Breast epithelium (tissue), 4 donors: Measurements from ENCODE around the gene CEP250. TPM values are rescaled to one million over a fixed set of nuclear protein-coding genes. Genes with fewer than 3 reads are reported as not detected.

Experiments
- DNase-seq, 2 donors: peaks; one replicate each; pipeline ENCODE4 v3.0.0-alpha.2; 2019; ENCODE audit warnings: low spot score in 2 of 2
- H3K27ac ChIP-seq, 2 donors: fragments of 200-600 bp; sonication (generic) in 1 of 2; one replicate each; pipeline ENCODE4 v1.5.1; 2016 to 2019; ENCODE audit warnings: mild to moderate bottlenecking in 1 of 2
- H3K27me3 ChIP-seq, 2 donors: fragments of 200-600 bp; sonication (generic) in 1 of 2; one replicate each; pipeline versions ENCODE4 v1.5.1 to v1.6.0; 2017 to 2019; ENCODE audit warnings: control low read depth in 1 of 2, mild to moderate bottlenecking in 1 of 2
- H3K36me3 ChIP-seq: fragments of 200-600 bp; one replicate; pipeline ENCODE4 v1.5.1; 2019
- H3K4me1 ChIP-seq, 2 donors: fragments of 200-600 bp; sonication (generic); one replicate each; pipeline ENCODE4 v1.5.1; 2016 to 2019; ENCODE audit warnings: control low read depth in 1 of 2
- H3K4me3 ChIP-seq, 3 donors: fragments of 200-600 bp; sonication (generic); 1 replicate in 2 of 3; 2 replicates in 1 of 3; pipeline ENCODE4 v1.5.1; 2016 to 2019; ENCODE audit warnings: mild to moderate bottlenecking in 3 of 3, moderate library complexity in 2 of 3
- H3K9me3 ChIP-seq, 2 donors: fragments of 200-600 bp; sonication (generic) in 1 of 2; one replicate each; pipeline ENCODE4 v1.5.1; 2016 to 2019; ENCODE audit warnings: control low read depth in 1 of 2
- CTCF ChIP-seq, 3 donors: fragments of 450-650 bp; IDR thresholded peaks; one replicate each; pipeline ENCODE4 v1.5.1; 2016 to 2017; ENCODE audit warnings: antibody characterized with exemption in 3 of 3, mild to moderate bottlenecking in 3 of 3, moderate library complexity in 3 of 3
- POLR2A ChIP-seq: fragments of 450-650 bp; IDR thresholded peaks from one replicate; pipeline ENCODE4 v1.6.1; 2016; ENCODE audit warnings: antibody characterized with exemption, mild to moderate bottlenecking, moderate library complexity
- POLR2AphosphoS5 ChIP-seq, 3 donors: sonication (generic); formaldehyde crosslinking; IDR thresholded peaks; one replicate each; pipeline ENCODE4 v1.6.1; 2017; ENCODE audit warnings: antibody characterized with exemption in 3 of 3
- intact Hi-C: fragments of 100-400 bp; cut with DNase I; formaldehyde crosslinking; loops from one replicate; pipeline ENCODE4 v1.15.1; 2023; ENCODE audit warnings: low total_unique reads
- total RNA-seq, 3 donors: library from RNA; depleted of rRNA; stranded (reverse); fragments of >200 nt; gene quantifications; one replicate each; pipeline ENCODE4 v1.1.0, GENCODE V29; 2016

Gene CEP250
- total RNA-seq, 3 donors from 2014 or later = 22.2 to 28.5 (median 23.3) TPM

DNA sequence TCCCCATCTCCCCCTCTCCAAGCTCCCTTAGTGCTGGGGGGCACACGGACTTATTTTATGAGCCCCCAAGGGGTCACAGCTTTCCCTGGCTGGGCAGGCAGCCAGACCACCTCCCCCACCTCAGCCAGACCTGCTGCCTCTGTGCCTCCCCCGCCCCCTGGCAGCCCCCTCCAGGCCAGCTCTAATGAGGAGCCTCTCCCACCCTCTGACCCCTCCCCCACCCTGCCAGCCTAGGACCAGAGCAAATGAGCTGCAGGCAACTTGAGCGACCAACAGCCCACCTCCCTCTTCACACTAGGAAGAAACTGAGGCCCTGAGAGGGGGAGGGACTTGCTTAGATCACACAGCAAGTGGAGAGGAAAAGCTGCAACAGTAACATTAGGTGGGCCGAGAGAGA, 19.2 kb upstream of the CEP250 start:
- Histone ChIP-seq H3K27ac (no peak overlapping the region), H3K4me1 (no peaks in the 10 kb centered on the region), H3K9me3 (no peaks in the 10 kb centered on the region), H3K36me3 (no peaks in the 10 kb centered on the region), H3K4me3 (no peak overlapping the region), H3K27me3 (no peaks in the 10 kb centered on the region)
- intact Hi-C loops = loop anchor here (5.0 kb wide), 1 partner anchor 129 kb away; no protein-coding TSS in a partner anchor
- no peak for DNase-seq
- TF ChIP-seq POLR2A (no peak), CTCF (IDR thresholded peaks at IDR 0.05) (no peak), POLR2AphosphoS5 (IDR thresholded peaks at IDR 0.05) (no peak)

DNA sequence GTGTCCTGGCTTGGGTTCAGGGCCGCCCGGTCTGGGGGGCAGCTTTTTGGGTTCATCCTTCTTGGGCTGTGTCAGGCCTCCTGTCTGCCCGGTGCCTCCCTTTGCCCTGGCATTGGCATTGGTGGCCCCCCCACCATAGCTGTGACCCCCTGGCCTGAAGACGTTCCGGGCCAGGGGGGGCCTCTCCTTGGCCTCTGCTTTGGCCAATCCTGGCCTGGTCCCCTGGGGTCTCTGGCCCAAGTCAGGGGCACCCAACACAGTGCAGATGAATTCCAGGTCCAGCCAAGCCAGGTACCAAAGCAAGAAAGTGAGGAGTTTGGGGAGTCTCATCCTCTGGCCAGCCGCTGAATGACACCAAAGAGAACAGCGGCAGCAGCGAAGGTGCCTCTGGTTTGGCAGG, 17.8 kb upstream of the CEP250 start:
- Histone ChIP-seq H3K27me3 (no peaks in the 10 kb centered on the region), H3K27ac (peak overlapping the region; percentile 68 to 74), H3K4me1 (no peaks in the 10 kb centered on the region), H3K36me3 (no peaks in the 10 kb centered on the region), H3K4me3 (peak overlapping the region in 2 of 3 donors; percentile 32 to 42), H3K9me3 (no peaks in the 10 kb centered on the region)
- intact Hi-C loops = loop anchor here (5.0 kb wide), 1 partner anchor 130 kb away; no protein-coding TSS in a partner anchor
- TF ChIP-seq POLR2AphosphoS5 (IDR thresholded peaks at IDR 0.05) = no peak
- no peak for TF ChIP-seq POLR2A
- no peak for TF ChIP-seq CTCF (IDR thresholded peaks at IDR 0.05)
- DNase-seq = peak in 1 of 2 donors; percentile 27

GRCh38 chr20:35443003-35443402, 12.4 kb upstream of the CEP250 start:
- no peak for TF ChIP-seq CTCF (IDR thresholded peaks at IDR 0.05)
- no peak for TF ChIP-seq POLR2A
- no peak for TF ChIP-seq POLR2AphosphoS5 (IDR thresholded peaks at IDR 0.05)
- intact Hi-C loops = no loop called here
- Histone ChIP-seq H3K4me1 (no peaks in the 10 kb centered on the region), H3K4me3 (no peak overlapping the region), H3K36me3 (no peaks in the 10 kb centered on the region), H3K9me3 (no peaks in the 10 kb centered on the region), H3K27ac (no peak overlapping the region), H3K27me3 (no peaks in the 10 kb centered on the region)
- DNase-seq = no peak

- H3K4me1 ChIP-seq = no peaks in the 10 kb centered on the region
- H3K27ac ChIP-seq = no peak overlapping the region
- TF ChIP-seq CTCF (IDR thresholded peaks at IDR 0.05) = no peak
- no peak for TF ChIP-seq POLR2A
- TF ChIP-seq POLR2AphosphoS5 (IDR thresholded peaks at IDR 0.05) = no peak
- intact Hi-C loops = no loop called here
- H3K9me3 ChIP-seq = no peaks in the 10 kb centered on the region
- no peaks in the 10 kb centered on the region for H3K27me3 ChIP-seq
- H3K4me3 ChIP-seq = no peak overlapping the region
- no peaks in the 10 kb centered on the region for H3K36me3 ChIP-seq
- no peak for DNase-seq
Observed at GRCh38 chr20:35444226-35444625, 11.2 kb upstream of the CEP250 start.

GRCh38 chr20:35446356-35447078, 8.9 kb upstream of the CEP250 start:
- Histone ChIP-seq H3K4me1 (no peaks in the 10 kb centered on the region), H3K27me3 (no peaks in the 10 kb centered on the region), H3K36me3 (no peaks in the 10 kb centered on the region), H3K27ac (no peak overlapping the region), H3K9me3 (no peaks in the 10 kb centered on the region), H3K4me3 (peak overlapping the region; percentile 19 to 60 (median 45))
- TF ChIP-seq POLR2AphosphoS5 (IDR thresholded peaks at IDR 0.05) (no peak), POLR2A (no peak), CTCF (IDR thresholded peaks at IDR 0.05) (no peak)
- intact Hi-C loops = no loop called here
- DNase-seq = no peak
